Caki2 (cell line): ENCODE data around the gene N4BP2. TPM values are rescaled to one million over a fixed set of nuclear protein-coding genes. Genes with fewer than 3 reads are reported as not detected.

Source experiments
- DNase-seq: peaks from one replicate; pipeline ENCODE4 v3.0.0-alpha.2; 2015; ENCODE audit warnings: low read depth
- in situ Hi-C: cut with HindIII; loops from 2 replicates; pipeline ENCODE4 v1.10.0; 2016; ENCODE audit warnings: low sequenced_read_pairs, low pct_unique_long_range_greater_than_20kb, mixed read lengths
- total RNA-seq: library from RNA; depleted of rRNA; stranded (reverse); fragments of >200 nt; shearing (Covaris generic); gene quantifications from 2 replicates; pipeline ENCODE4 v1.2.3, GENCODE V29; 2014; ENCODE audit warnings: low replicate concordance; rRNA removed

N4BP2 gene
- total RNA-seq, 1 experiment from 2014 or later = 5.1 TPM

GRCh38 chr4:40197879-40198689 is 141.4 kb downstream of the N4BP2 start:
- in situ Hi-C loops = no loop called here
- DNase-seq = no peak

GRCh38 chr4:40199179-40199670 is 142.6 kb downstream of the N4BP2 start:
- in situ Hi-C loops = no loop called here
- no peak for DNase-seq

- DNase-seq = no peak
These were observed 143.6 kb downstream of the N4BP2 start for GRCh38 chr4:40199999-40200874.

GRCh38 chr4:40200875-40201801 is 144.5 kb downstream of the N4BP2 start:
- in situ Hi-C loops = no loop called here
- no peak for DNase-seq

More at GRCh38 chr4:40199999-40200874, 143.6 kb downstream of the N4BP2 start:
- in situ Hi-C loops = no loop called here

- in situ Hi-C loops = no loop called here
- DNase-seq = no peak
These were observed 145.2 kb downstream of the N4BP2 start for GRCh38 chr4:40201898-40202297.

GRCh38 chr4:40202474-40202873 is 145.8 kb downstream of the N4BP2 start:
- DNase-seq = no peak
- in situ Hi-C loops = no loop called here

GRCh38 chr4:40204507-40205258 is 148.0 kb downstream of the N4BP2 start:
- in situ Hi-C loops = no loop called here
- DNase-seq = no peak

- in situ Hi-C loops = no loop called here
- DNase-seq = no peak
These were observed 148.9 kb downstream of the N4BP2 start for GRCh38 chr4:40205259-40206198.

GRCh38 chr4:40206426-40206825 is 149.8 kb downstream of the N4BP2 start:
- in situ Hi-C loops = no loop called here
- no peak for DNase-seq

Other genes starting within 250 kb of the N4BP2 start
- 31.3 and 42.3 TPM in 2 replicates for gene PDS5A, start 78.9 kb upstream of the N4BP2 start, total RNA-seq
- gene RHOH, start 140.2 kb downstream of the N4BP2 start, total RNA-seq = 0.24 TPM in 1 of 2 replicates, not detected in the other